ENCODE measurements around the gene TNFSF9.

DNA sequence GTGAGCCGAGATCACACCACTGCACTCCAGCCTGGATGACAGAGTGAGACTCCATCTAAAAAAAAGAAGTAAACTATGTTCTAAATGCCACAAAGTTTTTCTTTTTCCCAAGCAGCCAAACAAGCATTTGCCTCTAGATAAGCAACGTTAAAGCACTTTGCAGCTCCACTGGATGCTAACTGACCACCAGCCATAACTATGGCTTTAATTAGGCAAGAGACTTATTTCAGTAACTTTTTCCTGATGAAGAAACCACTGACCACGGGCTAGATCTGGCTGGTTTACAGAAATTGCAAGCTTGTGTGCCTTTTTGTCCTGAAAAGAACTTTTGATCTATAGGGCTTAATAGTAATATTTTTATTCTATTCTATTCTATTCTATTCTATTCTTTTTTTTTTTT is 38.0 kb downstream of the TNFSF9 start:
- no peak for TF ChIP-seq POLR2A (IDR thresholded peaks at IDR 0.05; ENCODE audit: low read depth)
- no peak for TF ChIP-seq POLR2AphosphoS5 (IDR thresholded peaks at IDR 0.05)
- TF ChIP-seq, protein P1, sequence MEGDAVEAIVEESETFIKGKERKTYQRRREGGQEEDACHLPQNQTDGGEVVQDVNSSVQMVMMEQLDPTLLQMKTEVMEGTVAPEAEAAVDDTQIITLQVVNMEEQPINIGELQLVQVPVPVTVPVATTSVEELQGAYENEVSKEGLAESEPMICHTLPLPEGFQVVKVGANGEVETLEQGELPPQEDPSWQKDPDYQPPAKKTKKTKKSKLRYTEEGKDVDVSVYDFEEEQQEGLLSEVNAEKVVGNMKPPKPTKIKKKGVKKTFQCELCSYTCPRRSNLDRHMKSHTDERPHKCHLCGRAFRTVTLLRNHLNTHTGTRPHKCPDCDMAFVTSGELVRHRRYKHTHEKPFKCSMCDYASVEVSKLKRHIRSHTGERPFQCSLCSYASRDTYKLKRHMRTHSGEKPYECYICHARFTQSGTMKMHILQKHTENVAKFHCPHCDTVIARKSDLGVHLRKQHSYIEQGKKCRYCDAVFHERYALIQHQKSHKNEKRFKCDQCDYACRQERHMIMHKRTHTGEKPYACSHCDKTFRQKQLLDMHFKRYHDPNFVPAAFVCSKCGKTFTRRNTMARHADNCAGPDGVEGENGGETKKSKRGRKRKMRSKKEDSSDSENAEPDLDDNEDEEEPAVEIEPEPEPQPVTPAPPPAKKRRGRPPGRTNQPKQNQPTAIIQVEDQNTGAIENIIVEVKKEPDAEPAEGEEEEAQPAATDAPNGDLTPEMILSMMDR (IDR thresholded peaks at IDR 0.05) = no peak

Data from esophagus muscularis mucosa (tissue), 3 donors.